ENCODE results near the gene ZNF878. TPM values are rescaled to one million over a fixed set of nuclear protein-coding genes. Genes with fewer than 3 reads are reported as not detected.

ZNF878 gene
- total RNA-seq, 2 donors from 2014 or later: 1.6 to 3.7 TPM

- Mint-ChIP-seq H3K4me3 (no peak overlapping the region), H3K27ac (no peak overlapping the region)
- H3K27me3 ChIP-seq (ENCODE audit: control insufficient read depth, insufficient read depth, low read length, poor library complexity, severe bottlenecking): no peaks in the 10 kb centered on the region
These were observed 4.9 kb downstream of the ZNF878 start for GRCh38 chr19:12047868-12048267.

GRCh38 chr19:12043752-12044422, 8.9 kb downstream of the ZNF878 start:
- Mint-ChIP-seq H3K27me3 (ENCODE audit: insufficient read depth) (no peaks in the 10 kb centered on the region), H3K27ac (no peak overlapping the region), H3K9me3 (peaks cover 90% of the 10 kb centered on the region), H3K4me1 (no peaks in the 10 kb centered on the region), H3K4me3 (no peak overlapping the region), H3K36me3 (ENCODE audit: low read depth) (peaks cover 56% of the 10 kb centered on the region)
- no peak for DNase-seq
- H3K27me3 ChIP-seq (ENCODE audit: control insufficient read depth, insufficient read depth, low read length, poor library complexity, severe bottlenecking): no peaks in the 10 kb centered on the region
- 92 to 100% methylated on average over 1 to 5 of the region's 5 CpGs for WGBS, 2 experiments (ENCODE audit: insufficient coverage in 1 of 2, insufficient read length in 1 of 2)
- no peak overlapping the region for H3K27ac ChIP-seq (ENCODE audit: low read depth, low read length)
- H3K9me3 ChIP-seq (ENCODE audit: control insufficient read depth, low read length): peaks cover 72% of the 10 kb centered on the region
- peaks cover 34% of the 10 kb centered on the region for H3K36me3 ChIP-seq (ENCODE audit: control insufficient read depth, insufficient read depth, low read length)
- peak overlapping the region; percentile 59 for H3K4me3 ChIP-seq (ENCODE audit: low read length)
- H3K4me1 ChIP-seq (ENCODE audit: control insufficient read depth, insufficient read depth, low read length): no peaks in the 10 kb centered on the region
- H3K9ac ChIP-seq (ENCODE audit: extremely low read depth, low read length, poor library complexity, severe bottlenecking): no peak overlapping the region
- TF ChIP-seq CTCF (conservative IDR thresholded peaks at IDR 0.05): no peak

More at GRCh38 chr19:12047868-12048267, 4.9 kb downstream of the ZNF878 start:
- H3K4me3 ChIP-seq (ENCODE audit: low read length): no peak overlapping the region
- H3K36me3 ChIP-seq (ENCODE audit: control insufficient read depth, insufficient read depth, low read length): peaks cover 28% of the 10 kb centered on the region
- H3K9me3 Mint-ChIP-seq: peaks cover 79% of the 10 kb centered on the region
- H3K27ac ChIP-seq (ENCODE audit: low read depth, low read length): no peak overlapping the region
- WGBS, 2 experiments (ENCODE audit: insufficient coverage in 1 of 2, insufficient read length in 1 of 2): 97% methylated on average over 2 of the region's 2 CpGs; no CpG with 5 or more reads in 1 of the 2 experiments
- DNase-seq: no peak
- H3K36me3 Mint-ChIP-seq (ENCODE audit: low read depth): peaks cover 49% of the 10 kb centered on the region
- H3K27me3 Mint-ChIP-seq (ENCODE audit: insufficient read depth): peaks cover 7% of the 10 kb centered on the region
- no peaks in the 10 kb centered on the region for H3K4me1 ChIP-seq (ENCODE audit: control insufficient read depth, insufficient read depth, low read length)
- no peak overlapping the region for H3K9ac ChIP-seq (ENCODE audit: extremely low read depth, low read length, poor library complexity, severe bottlenecking)
- TF ChIP-seq CTCF (conservative IDR thresholded peaks at IDR 0.05): no peak
- peaks cover 55% of the 10 kb centered on the region for H3K9me3 ChIP-seq (ENCODE audit: control insufficient read depth, low read length)
- H3K4me1 Mint-ChIP-seq: peaks cover 3% of the 10 kb centered on the region

GRCh38 chr19:12042893-12043292, 9.9 kb downstream of the ZNF878 start:
- H3K27me3 Mint-ChIP-seq (ENCODE audit: insufficient read depth): peaks cover 4% of the 10 kb centered on the region
- H3K36me3 Mint-ChIP-seq (ENCODE audit: low read depth): peaks cover 55% of the 10 kb centered on the region

More at GRCh38 chr19:12042893-12043292, 9.9 kb downstream of the ZNF878 start:
- no peak for DNase-seq
- no peak overlapping the region for H3K9ac ChIP-seq (ENCODE audit: extremely low read depth, low read length, poor library complexity, severe bottlenecking)
- H3K4me3 ChIP-seq (ENCODE audit: low read length): peak overlapping the region; percentile 67
- TF ChIP-seq CTCF (conservative IDR thresholded peaks at IDR 0.05): no peak
- Mint-ChIP-seq H3K27ac (no peak overlapping the region), H3K9me3 (peaks cover 89% of the 10 kb centered on the region), H3K4me3 (no peak overlapping the region), H3K4me1 (no peaks in the 10 kb centered on the region)
- peaks cover 34% of the 10 kb centered on the region for H3K36me3 ChIP-seq (ENCODE audit: control insufficient read depth, insufficient read depth, low read length)
- no peaks in the 10 kb centered on the region for H3K27me3 ChIP-seq (ENCODE audit: control insufficient read depth, insufficient read depth, low read length, poor library complexity, severe bottlenecking)
- no peaks in the 10 kb centered on the region for H3K4me1 ChIP-seq (ENCODE audit: control insufficient read depth, insufficient read depth, low read length)
- peaks cover 67% of the 10 kb centered on the region for H3K9me3 ChIP-seq (ENCODE audit: control insufficient read depth, low read length)
- no peak overlapping the region for H3K27ac ChIP-seq (ENCODE audit: low read depth, low read length)
